ENCODE results near the gene COG4. TPM values are rescaled to one million over a fixed set of nuclear protein-coding genes. Genes with fewer than 3 reads are reported as not detected.
A peak's percentile ranks its signal among the peaks of the same experiment; 100 is the strongest.
"Not testable (repeated sequence)": the region's sequence is repeated elsewhere in the genome, so short reads cannot be mapped to it uniquely, and the experiment has no call there.

Gene COG4
- total and polyA plus RNA-seq, 3 experiments from 2014 or later = 48.9 to 51.9 (median 50.7) TPM

DNA sequence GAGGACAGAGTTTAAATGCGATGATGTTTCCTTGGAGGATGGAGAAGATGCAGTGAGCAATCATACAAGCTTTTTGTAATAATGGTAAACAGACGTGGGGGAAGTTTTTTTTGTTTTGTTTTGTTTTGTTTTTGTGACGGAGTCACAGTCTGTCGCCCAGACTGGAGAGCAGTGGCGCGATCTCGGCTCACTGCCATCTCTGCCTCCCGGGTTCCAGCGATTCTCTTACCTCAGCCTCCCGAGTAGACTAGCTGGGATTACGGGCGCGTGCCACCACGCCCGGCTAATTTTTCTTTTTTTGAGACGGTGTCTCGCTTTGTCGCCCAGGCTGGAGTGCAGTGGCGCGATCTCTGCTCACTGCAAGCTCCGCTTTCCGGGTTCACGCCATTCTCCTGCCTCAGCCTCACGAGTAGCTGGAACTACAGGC, 1.1 kb upstream of the COG4 start:
- CTCF ChIA-PET = interaction anchor here (0.8 to 1.5 kb wide), 4 partner anchors 10 to 131 kb away, joined by 3 to 5 read pairs (median 4); partner anchors contain the start of gene FCSK
- not testable (repeated sequence) for H3K9me3 ChIP-seq (ENCODE audit: low read length); H3K27me3 Mint-ChIP-seq; H3K9me3 Mint-ChIP-seq; H3K27me3 ChIP-seq (ENCODE audit: insufficient read depth, low read length, poor library complexity, severe bottlenecking)
- peak; percentile 18 to 67 (median 56) for DNase-seq
- Mint-ChIP-seq H3K4me3 (peak overlapping the region; percentile 93 to 100 (median 98)), H3K4me1 (peaks cover 64 to 76% (median 74%) of the 10 kb centered on the region in 3 donors), H3K27ac (peak overlapping the region; percentile 94 to 99 (median 98)), H3K36me3 (peaks cover 7 to 59% (median 11%) of the 10 kb centered on the region in 3 donors)
- Histone ChIP-seq H3K4me3 (ENCODE audit: low read length) (peak overlapping the region; percentile 100), H3K36me3 (ENCODE audit: insufficient read depth, low read length) (peaks cover 30% of the 10 kb centered on the region), H3K4me1 (ENCODE audit: insufficient read depth, low read length) (peaks cover 59% of the 10 kb centered on the region), H3K27ac (ENCODE audit: low read depth, low read length) (peak overlapping the region; percentile 99)
- POLR2A ChIA-PET = interaction anchor here (0.9 to 3.3 kb wide), 4 partner anchors 9 to 177 kb away, joined by 3 to 27 read pairs (median 6); partner anchors contain the start of genes DDX19A and FCSK

DNA sequence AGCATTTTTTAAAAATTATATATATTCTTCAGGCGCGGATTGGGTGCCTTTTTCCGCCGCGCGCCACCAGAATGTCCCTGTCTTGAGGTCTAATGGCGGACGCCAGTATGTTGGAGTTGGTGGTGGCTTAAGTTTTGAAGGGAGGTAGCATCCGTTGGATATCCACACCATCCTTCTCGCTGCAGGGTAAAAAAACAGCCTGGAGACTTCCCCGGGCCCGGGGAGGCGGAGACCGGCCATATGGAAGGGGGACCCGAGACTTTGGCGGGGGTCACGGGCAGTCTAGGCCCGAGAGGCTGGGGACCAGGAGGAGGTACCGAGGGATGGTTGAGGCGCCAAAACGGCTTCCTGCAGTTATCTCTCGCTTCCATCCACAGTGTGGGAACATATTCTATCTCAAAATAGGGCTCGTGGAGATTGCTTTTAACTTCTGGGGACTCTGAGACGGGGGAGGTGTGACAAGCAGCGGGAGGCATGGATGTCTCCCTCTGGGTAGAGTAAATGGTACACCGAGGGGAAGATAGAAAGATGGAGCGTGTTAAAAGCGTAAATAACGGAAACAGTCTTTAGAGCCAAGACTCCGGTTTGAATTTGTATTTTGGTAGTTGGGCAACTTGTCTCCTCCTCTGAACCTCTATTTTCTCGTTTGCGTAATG, 517 bp upstream of the COG4 start, which contains the start of gene SF3B3:
Gene SF3B3, plus strand, starts transcription at position 74 of the 656 bp plus-strand sequence. CDS start 2,841 bp downstream, outside the sequence.
- CTCF ChIA-PET = interaction anchor here (1.2 to 1.5 kb wide), 3 partner anchors 10 to 70 kb away, joined by 3 to 5 read pairs (median 4); partner anchors contain the start of gene FCSK
- Histone ChIP-seq H3K4me1 (ENCODE audit: insufficient read depth, low read length) (peaks cover 55% of the 10 kb centered on the region), H3K9me3 (ENCODE audit: low read length) (no peaks in the 10 kb centered on the region), H3K27me3 (ENCODE audit: insufficient read depth, low read length, poor library complexity, severe bottlenecking) (no peaks in the 10 kb centered on the region), H3K4me3 (ENCODE audit: low read length) (peak within 1 kb of the TSS; percentile 100), H3K27ac (ENCODE audit: low read depth, low read length) (peak within 1 kb of the TSS; percentile 99), H3K36me3 (ENCODE audit: insufficient read depth, low read length) (peaks cover 25% of the 10 kb centered on the region)
- POLR2A ChIA-PET = interaction anchor here (1.3 to 3.3 kb wide), 2 partner anchors 143 to 177 kb away, joined by 5 to 27 read pairs; partner anchors contain the start of gene DDX19A
- Mint-ChIP-seq H3K4me1 (peaks cover 59 to 71% (median 69%) of the 10 kb centered on the region in 3 donors), H3K36me3 (peaks cover 3 to 56% (median 8%) of the 10 kb centered on the region in 3 donors), H3K4me3 (peak within 1 kb of the TSS; percentile 93 to 100 (median 98)), H3K9me3 (no peaks in the 10 kb centered on the region), H3K27ac (peak within 1 kb of the TSS; percentile 94 to 99 (median 98)), H3K27me3 (no peaks in the 10 kb centered on the region)
- peak in 4 of 5 donors; percentile 60 to 86 (median 74) for DNase-seq

DNA sequence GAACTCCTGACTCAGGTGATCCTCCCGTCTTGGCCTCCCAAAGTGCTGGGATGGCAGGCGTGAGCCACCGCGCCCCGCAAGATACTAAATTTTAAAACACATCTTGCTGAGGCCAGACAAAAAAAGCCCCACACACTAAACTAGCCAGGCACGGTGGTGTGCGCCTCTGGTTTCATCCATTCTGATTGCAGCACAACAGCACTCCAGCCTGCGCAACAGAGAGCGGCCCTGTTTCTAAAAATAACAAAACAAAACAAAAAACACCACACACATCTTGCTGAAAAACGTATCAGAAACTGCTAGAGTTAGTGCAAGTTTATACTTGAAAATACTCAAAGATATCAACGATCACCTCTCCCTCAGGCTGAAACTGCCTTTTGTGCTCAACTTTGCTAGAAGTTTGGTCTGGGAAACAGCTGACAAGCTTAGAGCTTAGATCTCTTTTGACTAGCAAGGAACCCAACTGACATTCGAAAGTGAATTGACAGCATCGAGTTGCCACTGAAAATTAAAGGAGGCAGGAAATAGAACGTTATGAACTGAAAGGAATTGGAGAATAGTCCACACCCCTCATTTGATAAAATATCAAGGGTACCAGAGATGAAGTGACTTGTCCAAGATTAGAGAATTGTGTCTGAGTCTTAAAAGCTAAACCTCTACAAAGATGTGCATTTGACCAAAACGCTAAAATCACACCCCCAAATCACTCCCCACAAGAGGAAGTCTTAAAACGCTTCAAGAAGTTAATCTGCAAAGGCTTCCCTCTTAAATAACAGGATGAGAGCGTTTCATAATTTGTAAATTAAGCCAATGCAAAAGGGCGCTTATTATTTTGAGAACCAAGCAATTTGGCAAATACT, 908 bp downstream of the COG4 start:
- Histone ChIP-seq H3K27ac (ENCODE audit: low read depth, low read length) (peak overlapping the region; percentile 99), H3K36me3 (ENCODE audit: insufficient read depth, low read length) (peaks cover 16% of the 10 kb centered on the region), H3K9me3 (ENCODE audit: low read length) (no peaks in the 10 kb centered on the region), H3K4me1 (ENCODE audit: insufficient read depth, low read length) (peaks cover 46% of the 10 kb centered on the region), H3K4me3 (ENCODE audit: low read length) (peak overlapping the region; percentile 100), H3K27me3 (ENCODE audit: insufficient read depth, low read length, poor library complexity, severe bottlenecking) (no peaks in the 10 kb centered on the region)
- H3K4me1 Mint-ChIP-seq = peaks cover 52 to 63% (median 61%) of the 10 kb centered on the region in 3 donors
- H3K9me3 Mint-ChIP-seq = no peaks in the 10 kb centered on the region
- no peaks in the 10 kb centered on the region for H3K27me3 Mint-ChIP-seq
- peaks cover 2 to 53% (median 10%) of the 10 kb centered on the region in 3 donors for H3K36me3 Mint-ChIP-seq
- ChIA-PET POLR2A (interaction anchor here (0.6 to 3.3 kb wide), 6 partner anchors 11 to 270 kb away, joined by 3 to 27 read pairs (median 4); partner anchors contain the start of genes AARS1 and FCSK), CTCF (no interaction called here)
- peak overlapping the region; percentile 94 to 99 (median 98) for H3K27ac Mint-ChIP-seq
- peak overlapping the region; percentile 93 to 100 (median 98) for H3K4me3 Mint-ChIP-seq
- peak in 1 of 5 donors; percentile 6 for DNase-seq

DNA sequence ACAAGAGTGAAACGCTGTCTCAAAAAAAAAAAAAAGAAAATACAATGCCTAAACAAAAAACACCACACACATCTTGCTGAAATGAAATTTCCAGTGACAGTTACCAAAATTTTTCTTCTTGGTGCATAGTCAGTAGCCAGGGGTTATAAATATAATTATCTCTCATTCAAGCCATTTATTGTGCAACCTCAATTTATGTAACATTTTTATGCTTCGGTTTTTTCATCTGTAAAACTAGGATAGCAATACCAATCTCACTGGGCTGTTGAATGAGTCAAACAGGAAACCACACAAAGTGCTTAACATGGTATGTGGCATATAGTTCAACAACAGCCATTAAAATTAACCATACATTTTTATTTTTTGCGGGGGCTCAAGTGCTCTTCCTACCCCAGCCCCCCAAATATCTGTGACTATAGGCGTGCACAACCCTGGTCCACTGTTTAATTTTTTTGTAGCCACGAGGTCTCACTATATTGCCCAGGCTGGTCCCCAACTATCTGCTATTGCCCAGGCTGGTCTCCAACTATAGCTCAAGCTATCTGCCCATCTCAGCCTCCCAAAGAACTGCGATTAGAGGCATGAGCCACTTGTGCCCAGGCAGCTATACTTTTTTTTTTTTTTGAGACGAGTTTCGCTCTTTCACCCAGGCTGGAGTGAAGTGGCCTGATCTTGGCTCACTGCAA, 2.6 kb downstream of the COG4 start:
- Mint-ChIP-seq H3K36me3 (peaks cover 0 to 54% (median 10%) of the 10 kb centered on the region in 3 donors), H3K27me3 (no peaks in the 10 kb centered on the region), H3K4me3 (peak overlapping the region; percentile 63 to 100 (median 80)), H3K9me3 (no peaks in the 10 kb centered on the region), H3K27ac (peak overlapping the region; percentile 78 to 94 (median 86)), H3K4me1 (peaks cover 37 to 46% (median 45%) of the 10 kb centered on the region in 3 donors)
- H3K9me3 ChIP-seq (ENCODE audit: low read length) = no peaks in the 10 kb centered on the region
- peaks cover 30% of the 10 kb centered on the region for H3K4me1 ChIP-seq (ENCODE audit: insufficient read depth, low read length)
- no peak overlapping the region for H3K27ac ChIP-seq (ENCODE audit: low read depth, low read length)
- ChIA-PET CTCF (interaction anchor here (1.1 kb wide), 1 partner anchor 12 kb away, joined by 5 read pairs; no protein-coding TSS in a partner anchor), POLR2A (no interaction called here)
- no peak overlapping the region for H3K4me3 ChIP-seq (ENCODE audit: low read length)
- peaks cover 13% of the 10 kb centered on the region for H3K36me3 ChIP-seq (ENCODE audit: insufficient read depth, low read length)
- H3K27me3 ChIP-seq (ENCODE audit: insufficient read depth, low read length, poor library complexity, severe bottlenecking) = no peaks in the 10 kb centered on the region
- DNase-seq = peak in 1 of 5 donors; percentile 44

DNA sequence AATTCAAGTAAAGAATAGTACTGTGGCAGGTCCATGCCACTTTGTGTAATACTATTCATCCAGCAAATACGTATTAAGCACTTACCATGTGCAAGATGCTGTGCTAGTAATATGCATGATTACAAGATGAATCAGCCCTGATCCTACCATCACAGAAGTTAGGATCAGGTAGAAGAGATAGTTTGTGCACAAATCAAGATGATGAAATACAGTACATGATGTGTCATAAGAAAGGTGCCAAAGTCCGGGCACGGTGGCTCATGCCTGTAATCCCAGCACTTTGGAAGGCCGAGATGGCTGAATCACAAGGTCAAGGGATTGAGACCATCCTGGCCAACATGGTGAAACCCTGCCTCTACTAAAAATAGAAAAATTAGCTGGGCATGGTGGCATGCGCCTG, 10.9 kb downstream of the COG4 start:
- no peak overlapping the region for H3K4me3 Mint-ChIP-seq
- H3K36me3 ChIP-seq (ENCODE audit: insufficient read depth, low read length) = peaks cover 40% of the 10 kb centered on the region
- no peak overlapping the region for H3K27ac ChIP-seq (ENCODE audit: low read depth, low read length)
- peaks cover 7 to 11% (median 10%) of the 10 kb centered on the region in 3 donors for H3K4me1 Mint-ChIP-seq
- no peak for DNase-seq
- H3K9me3 Mint-ChIP-seq = no peaks in the 10 kb centered on the region
- H3K9me3 ChIP-seq (ENCODE audit: low read length) = no peaks in the 10 kb centered on the region
- CTCF ChIA-PET = no interaction called here
- no peaks in the 10 kb centered on the region for H3K4me1 ChIP-seq (ENCODE audit: insufficient read depth, low read length)
- no peaks in the 10 kb centered on the region for H3K27me3 ChIP-seq (ENCODE audit: insufficient read depth, low read length, poor library complexity, severe bottlenecking)
- H3K4me3 ChIP-seq (ENCODE audit: low read length) = no peak overlapping the region
- peak overlapping the region in 1 of 8 donors; percentile 50 for H3K27ac Mint-ChIP-seq
- POLR2A ChIA-PET = no interaction called here
- no peaks in the 10 kb centered on the region for H3K27me3 Mint-ChIP-seq
- H3K36me3 Mint-ChIP-seq = peaks cover 6 to 83% (median 21%) of the 10 kb centered on the region in 3 donors

DNA sequence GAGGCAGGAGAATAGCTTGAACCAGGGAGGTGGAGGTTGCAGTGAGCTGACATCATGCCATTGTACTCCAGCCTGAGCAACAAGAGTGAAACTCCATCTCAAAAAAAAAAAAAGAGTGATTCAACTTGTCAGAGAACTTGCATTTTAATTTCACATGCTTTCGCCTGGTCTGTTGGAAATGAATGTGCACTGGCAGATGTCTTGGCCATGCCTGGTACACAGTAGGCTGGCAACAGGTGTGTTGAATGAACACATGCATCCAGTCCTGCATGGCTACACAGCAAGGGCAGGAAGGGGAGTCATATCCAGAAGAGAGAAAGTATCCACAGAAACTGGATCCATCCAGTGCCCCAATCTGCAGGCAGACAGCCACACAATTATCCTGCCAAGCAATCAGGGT, 11.5 kb downstream of the COG4 start:
- POLR2A ChIA-PET = interaction anchor here (1.0 kb wide), 1 partner anchor 11 kb away, joined by 5 read pairs; the partner anchor contains the start of gene COG4
- Histone ChIP-seq H3K9me3 (ENCODE audit: low read length) (no peaks in the 10 kb centered on the region), H3K36me3 (ENCODE audit: insufficient read depth, low read length) (peaks cover 40% of the 10 kb centered on the region), H3K4me1 (ENCODE audit: insufficient read depth, low read length) (no peaks in the 10 kb centered on the region), H3K4me3 (ENCODE audit: low read length) (no peak overlapping the region), H3K27me3 (ENCODE audit: insufficient read depth, low read length, poor library complexity, severe bottlenecking) (no peaks in the 10 kb centered on the region), H3K27ac (ENCODE audit: low read depth, low read length) (no peak overlapping the region)
- CTCF ChIA-PET = no interaction called here
- peaks cover 7 to 11% (median 10%) of the 10 kb centered on the region in 3 donors for H3K4me1 Mint-ChIP-seq
- peaks cover 6 to 84% (median 19%) of the 10 kb centered on the region in 3 donors for H3K36me3 Mint-ChIP-seq
- no peaks in the 10 kb centered on the region for H3K9me3 Mint-ChIP-seq
- no peak for DNase-seq
- H3K27me3 Mint-ChIP-seq = no peaks in the 10 kb centered on the region
- no peak overlapping the region for H3K4me3 Mint-ChIP-seq
- H3K27ac Mint-ChIP-seq = no peak overlapping the region

DNA sequence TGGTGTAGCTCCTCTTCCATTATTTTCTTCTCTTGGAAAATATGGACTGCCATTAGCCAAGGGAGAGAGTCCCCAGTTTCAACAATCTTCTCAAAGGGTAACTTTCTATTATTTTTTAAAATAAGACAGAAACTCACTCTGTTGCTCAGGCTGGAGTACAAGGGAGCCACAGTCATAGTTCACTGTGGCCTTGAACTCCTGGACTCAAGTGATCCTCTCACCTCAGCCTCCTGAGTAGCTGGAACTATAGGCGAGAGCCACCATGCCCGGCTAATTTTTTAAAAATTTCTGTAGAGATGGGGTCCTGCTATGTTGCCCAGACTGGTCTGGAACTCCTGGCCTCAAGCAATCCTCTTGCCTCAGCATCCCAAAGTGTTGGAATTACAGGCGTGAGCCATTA, 13.1 kb downstream of the COG4 start:
- no peaks in the 10 kb centered on the region for H3K4me1 ChIP-seq (ENCODE audit: insufficient read depth, low read length)
- H3K9me3 ChIP-seq (ENCODE audit: low read length) = no peaks in the 10 kb centered on the region
- POLR2A ChIA-PET = no interaction called here
- Mint-ChIP-seq H3K4me3 (no peak overlapping the region), H3K27me3 (no peaks in the 10 kb centered on the region), H3K4me1 (peaks cover 7 to 11% (median 10%) of the 10 kb centered on the region in 3 donors), H3K36me3 (peaks cover 6 to 73% (median 15%) of the 10 kb centered on the region in 3 donors), H3K9me3 (no peaks in the 10 kb centered on the region), H3K27ac (peak overlapping the region in 3 of 8 donors; percentile 33 to 78 (median 50))
- no peaks in the 10 kb centered on the region for H3K27me3 ChIP-seq (ENCODE audit: insufficient read depth, low read length, poor library complexity, severe bottlenecking)
- DNase-seq = no peak
- H3K27ac ChIP-seq (ENCODE audit: low read depth, low read length) = no peak overlapping the region
- no peak overlapping the region for H3K4me3 ChIP-seq (ENCODE audit: low read length)
- CTCF ChIA-PET = interaction anchor here (1.3 kb wide), 1 partner anchor 13 kb away, joined by 4 read pairs; no protein-coding TSS in a partner anchor
- H3K36me3 ChIP-seq (ENCODE audit: insufficient read depth, low read length) = peaks cover 38% of the 10 kb centered on the region

All from CD8-positive, alpha-beta memory T cell (primary cell).